HepG2 (cell line): ENCODE data around the gene F7. TPM values are rescaled to one million over a fixed set of nuclear protein-coding genes. Genes with fewer than 3 reads are reported as not detected.

Experiments
- ATAC-seq: fragments of 200-7000 bp; cut with Tn5 transposase; 3 replicates; pipeline ENCODE4 v1.9.1; 2020; ENCODE audit warnings: mild to moderate bottlenecking, moderate library complexity
- BruUV-seq: library from RNA; stranded (reverse); fragments of 400-500 nt; replicated peaks from 2 replicates; lab custom pipeline; 2021; lab: Mats Ljungman, UMichigan
- CTCF ChIA-PET: fragments of 300-600 bp; formaldehyde crosslinking; extraction: SDS; loops from one replicate; lab custom pipeline; 2021; ENCODE audit warnings: low total read pairs, inconsistent platforms, low intra/inter-chr PET ratio; lab: Yijun Ruan, JAX
- POLR2A ChIA-PET: fragments of 350-600 bp; sonication (Branson Sonifier 250); formaldehyde crosslinking; loops from one replicate; lab custom pipeline; 2020; ENCODE audit warnings: antibody characterized with exemption, inconsistent platforms; lab: Yijun Ruan, JAX
- DNase-seq: peaks from one replicate; pipeline ENCODE4 v3.0.0-alpha.2; 2015; ENCODE audit warnings: low spot score
- FAIRE-seq: peaks from 3 replicates; lab custom pipeline; 2011; peaks lifted over from hg19 to GRCh38; lab: Jason Lieb, UNC
- H2AFZ ChIP-seq: one replicate; pipeline ENCODE4 v1.6.1; 2011; ENCODE audit warnings: low read length, inconsistent platforms
- H3K27ac ChIP-seq: fragments of 300-600 bp; 3 replicates; pipeline ENCODE4 v1.8.0; 2011; ENCODE audit warnings: mixed run types, mild to moderate bottlenecking, mixed read lengths, low read length, inconsistent platforms; ENCODE audit not compliant: insufficient read depth; ENCODE audit errors: extremely low read length
- H3K27me3 ChIP-seq, 2 experiments: fragments of 200-600 bp in 1 of 2; 2 replicates in 1 of 2; 3 replicates in 1 of 2; pipeline versions ENCODE4 v1.6.0 to v1.8.0; 2011; ENCODE audit warnings: low read length in 2 of 2, mild to moderate bottlenecking in 2 of 2, moderate library complexity in 2 of 2, inconsistent platforms in 1 of 2; ENCODE audit not compliant: insufficient read depth in 2 of 2, control insufficient read depth in 1 of 2
- H3K36me3 ChIP-seq, 2 experiments: fragments of 200-600 bp in 1 of 2; replicated peaks in 1 of 2; 2 replicates in 1 of 2; 3 replicates in 1 of 2; pipeline versions ENCODE4 v1.5.1 to v1.8.0; 2011; ENCODE audit warnings: low read length in 2 of 2, inconsistent platforms in 1 of 2; ENCODE audit not compliant: insufficient read depth in 2 of 2, control insufficient read depth in 1 of 2
- H3K4me1 ChIP-seq: 2 replicates; pipeline ENCODE4 v1.5.1; 2012; ENCODE audit warnings: low read length, inconsistent platforms; ENCODE audit not compliant: insufficient read depth
- H3K4me2 ChIP-seq: 2 replicates; pipeline ENCODE4 v1.6.0; 2011; ENCODE audit warnings: low read depth, low read length, inconsistent platforms
- H3K4me3 ChIP-seq, 3 experiments: fragments of 200-600 bp in 1 of 3; sonication (generic), shearing (Covaris generic) in 1 of 3; replicated peaks in 1 of 3; 2 replicates each; pipeline ENCODE4 v1.5.1; 2011 to 2016; ENCODE audit warnings: low read length in 3 of 3, inconsistent platforms in 2 of 3, low read depth in 2 of 3, mild to moderate bottlenecking in 2 of 3, control low read depth in 1 of 3, mixed read lengths in 1 of 3; ENCODE audit not compliant: insufficient read depth in 1 of 3
- H3K79me2 ChIP-seq: one replicate; pipeline ENCODE4 v1.6.1; 2011; ENCODE audit warnings: low read length, inconsistent platforms; ENCODE audit not compliant: insufficient read depth
- H3K9ac ChIP-seq: 2 replicates; pipeline ENCODE4 v1.6.0; 2011; ENCODE audit warnings: mild to moderate bottlenecking, low read depth, low read length, inconsistent platforms; ENCODE audit not compliant: insufficient read depth
- H3K9me3 ChIP-seq: 2 replicates; pipeline ENCODE4 v1.5.1; 2012; ENCODE audit warnings: mild to moderate bottlenecking, low read length
- H4K20me1 ChIP-seq: 2 replicates; pipeline ENCODE4 v1.6.0; 2011; ENCODE audit warnings: inconsistent platforms, mild to moderate bottlenecking, low read length, moderate library complexity; ENCODE audit not compliant: insufficient read depth
- ATM ChIP-seq: fragments of 450-650 bp; IDR thresholded peaks from 2 replicates; pipeline ENCODE4 v1.7.1; 2017; ENCODE audit warnings: mild to moderate bottlenecking, borderline replicate concordance
- CEBPG ChIP-seq: IDR thresholded peaks from 2 replicates; pipeline ENCODE4 v1.6.1; 2016
- ELF1 ChIP-seq: sonication (generic); formaldehyde crosslinking; IDR thresholded peaks from 2 replicates; pipeline ENCODE4 v1.4.0; 2020; ENCODE audit warnings: missing genetic modification reagents
- IKZF4 ChIP-seq: sonication (generic); formaldehyde crosslinking; IDR thresholded peaks from 2 replicates; pipeline ENCODE4 v1.5.1; 2020; ENCODE audit warnings: borderline replicate concordance, mild to moderate bottlenecking, low read depth, missing genetic modification reagents; ENCODE audit errors: not compliant biosample characterization
- ISX ChIP-seq: sonication (generic); formaldehyde crosslinking; conservative IDR thresholded peaks from 2 replicates; pipeline ENCODE4 v1.5.0; 2020; ENCODE audit warnings: missing genetic modification reagents
- TBL1XR1 ChIP-seq: fragments of 150-350 bp; IDR thresholded peaks from 2 replicates; pipeline ENCODE4 v1.6.1; 2014; ENCODE audit warnings: borderline replicate concordance, low read length; ENCODE audit not compliant: partially characterized antibody
- ZBTB37 ChIP-seq: sonication (generic); formaldehyde crosslinking; IDR thresholded peaks from 2 replicates; pipeline ENCODE4 v1.4.0; 2020; ENCODE audit warnings: mild to moderate bottlenecking, missing genetic modification reagents
- ZBTB38 ChIP-seq: sonication (generic); formaldehyde crosslinking; IDR thresholded peaks from 2 replicates; pipeline ENCODE4 v1.5.1; 2020; ENCODE audit warnings: mild to moderate bottlenecking, missing genetic modification reagents
- ZNF468 ChIP-seq: sonication (generic); formaldehyde crosslinking; IDR thresholded peaks from 2 replicates; pipeline ENCODE4 v1.8.0; 2022; ENCODE audit warnings: mild to moderate bottlenecking, moderate library complexity, missing genetic modification reagents
- ZNF629 ChIP-seq: sonication (generic); formaldehyde crosslinking; conservative IDR thresholded peaks from 2 replicates; pipeline ENCODE4 v1.5.0; 2020; ENCODE audit warnings: missing genetic modification reagents
- ZNF792 ChIP-seq: IDR thresholded peaks from 2 replicates; pipeline ENCODE4 v1.6.1; 2016
- ZSCAN31 ChIP-seq: sonication (generic); formaldehyde crosslinking; IDR thresholded peaks from 2 replicates; pipeline ENCODE4 v1.5.0; 2020; ENCODE audit warnings: low read depth, mild to moderate bottlenecking, missing genetic modification reagents
- WGBS: methylation state at CpG from one replicate; pipeline ENCODE4 v1.1.6; 2017; ENCODE audit warnings: low lambda C conversion rate; 5-methylcytosine and 5-hydroxymethylcytosine counted together
- in situ Hi-C: cut with HindIII; loops from 2 replicates; pipeline ENCODE4 v1.10.0; 2017; ENCODE audit warnings: low pct_unique_long_range_greater_than_20kb; ENCODE audit not compliant: extremely low pct_ligation_motif_present
- intact Hi-C: fragments of 100-400 bp; cut with micrococcal nuclease; formaldehyde crosslinking; loops from one replicate; pipeline ENCODE4 v1.10.0; 2022; ENCODE audit not compliant: unreplicated experiment
- polyA plus RNA-seq, 8 experiments: library from polyadenylated mRNA; depleted of rRNA in 3 of 8; stranded (reverse) in 7 of 8; unstranded in 1 of 8; fragments of >200 nt; fragmentation: Illumina TruSeq in 4 of 8; extraction: Trizol in 4 of 8; gene quantifications; 2 replicates each; pipeline versions ENCODE4 v1.2.1 to v1.2.3, GENCODE V29; 2011 to 2016; ENCODE audit warnings: low read depth in 4 of 8, missing spikeins in 1 of 8, mixed read lengths in 1 of 8; ENCODE audit not compliant: insufficient read depth in 1 of 8
- total RNA-seq, 5 experiments: library from RNA; depleted of rRNA; stranded (reverse); fragments of >200 nt; fragmentation: Illumina TruSeq; extraction: Trizol; gene quantifications; 2 replicates each; pipeline ENCODE4 v1.2.3, GENCODE V29; 2016; ENCODE audit warnings: low read depth in 1 of 5
- TF ChIP-seq, protein P1 (sequence below): sonication (generic); formaldehyde crosslinking; IDR thresholded peaks from 2 replicates; pipeline ENCODE4 v1.5.0; 2020; ENCODE audit warnings: mild to moderate bottlenecking, missing genetic modification reagents
- TF ChIP-seq, protein P2 (sequence below): sonication (generic); formaldehyde crosslinking; IDR thresholded peaks from 2 replicates; pipeline ENCODE4 v1.5.1; 2020; ENCODE audit warnings: mild to moderate bottlenecking, missing genetic modification reagents, moderate library complexity
- TF ChIP-seq, protein P3 (sequence below): IDR thresholded peaks from 2 replicates; pipeline ENCODE4 v1.6.1; 2016; ENCODE audit warnings: low read depth, control low read depth

Gene F7
- total and polyA plus RNA-seq, 2 of the 13 experiments (the other 11 are each of a cell fraction or from before 2014, with no cell fraction given): 12.6 to 26.5 TPM

DNA sequence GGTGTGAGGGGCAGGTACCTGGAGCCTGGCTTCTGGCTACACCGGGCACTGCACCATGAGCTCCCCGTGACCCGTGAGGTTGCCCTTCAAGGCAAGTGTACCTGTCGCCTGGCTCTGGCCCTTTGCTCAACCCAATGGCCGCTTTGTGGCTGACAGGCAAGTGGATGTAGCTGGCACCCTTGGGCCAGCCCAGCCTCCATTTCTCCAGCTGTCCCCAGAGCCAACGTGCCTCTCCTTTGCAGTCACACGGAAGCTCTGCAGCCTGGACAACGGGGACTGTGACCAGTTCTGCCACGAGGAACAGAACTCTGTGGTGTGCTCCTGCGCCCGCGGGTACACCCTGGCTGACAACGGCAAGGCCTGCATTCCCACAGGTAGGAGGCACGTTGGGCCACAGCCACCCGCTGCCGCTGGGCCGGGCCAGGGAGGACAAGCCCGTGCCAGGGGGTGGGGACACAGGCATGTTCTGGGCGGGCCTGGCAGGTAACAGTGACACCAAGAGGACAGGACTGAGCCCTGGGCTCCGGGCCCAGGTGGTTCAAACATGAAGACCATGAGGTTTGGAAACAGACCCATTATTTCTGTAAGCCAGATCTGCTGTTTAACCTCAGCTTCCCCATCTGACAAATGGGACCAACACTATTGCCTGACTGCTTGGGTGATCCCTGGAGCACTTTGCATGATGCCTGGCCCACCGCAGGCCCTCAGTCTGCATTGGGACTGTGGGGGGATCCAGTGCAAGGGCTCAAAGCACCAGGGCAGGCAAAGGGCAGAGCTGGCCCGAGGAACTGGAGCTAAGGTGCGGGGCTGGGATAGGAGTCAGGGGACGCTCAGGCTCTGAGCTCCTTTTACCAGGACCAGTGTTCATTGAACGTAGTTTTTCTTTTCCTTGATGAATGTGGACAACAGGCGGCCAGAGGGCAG lies 35.3 kb downstream of the F7 start:
- Histone ChIP-seq H3K4me3 (no peak overlapping the region), H3K4me2 (no peak overlapping the region), H3K27ac (peak overlapping the region; percentile 15), H4K20me1 (no peaks in the 10 kb centered on the region), H3K9ac (no peak overlapping the region), H3K27me3 (no peaks in the 10 kb centered on the region), H3K4me1 (peaks cover 49% of the 10 kb centered on the region), H3K9me3 (no peaks in the 10 kb centered on the region), H3K79me2 (no peaks in the 10 kb centered on the region), H2AFZ (no peak overlapping the region), H3K36me3 (peaks cover 11 to 39% of the 10 kb centered on the region in 2 experiments; a peak in 4 of 5 replicates)
- no peak for ATAC-seq
- 95% methylated on average over 14 of the region's 26 CpGs for WGBS
- BruUV-seq: no TSS peak
- no peak for DNase-seq
- in situ Hi-C loops (no loop called here), intact Hi-C loops (no loop called here)
- no peak for FAIRE-seq
- ChIA-PET CTCF (no interaction called here), POLR2A (interaction anchor here (0.8 to 2.0 kb wide), 3 partner anchors 9 to 18 kb away, joined by 4 to 10 read pairs (median 5); partner anchors contain the start of gene F10)
- TF ChIP-seq ELF1 (no peak), ZNF792 (CRISPR knock-in tag) (no peak), ISX (CRISPR knock-in tag) (no peak), CEBPG (CRISPR knock-in tag) (no peak), ATM (no peak), IKZF4 (CRISPR knock-in tag) (no peak), ZBTB37 (CRISPR knock-in tag) (no peak), TBL1XR1 (no peak), ZSCAN31 (no peak), ZBTB38 (peak; percentile 39; the same call in 1 of the 2 replicates), ZNF468 (CRISPR knock-in tag) (0 out of 2 replicates have a peak, but pooled peaks have one; percentile 71), ZNF629 (CRISPR knock-in tag) (peak; percentile 90)
- TF ChIP-seq, protein P1, sequence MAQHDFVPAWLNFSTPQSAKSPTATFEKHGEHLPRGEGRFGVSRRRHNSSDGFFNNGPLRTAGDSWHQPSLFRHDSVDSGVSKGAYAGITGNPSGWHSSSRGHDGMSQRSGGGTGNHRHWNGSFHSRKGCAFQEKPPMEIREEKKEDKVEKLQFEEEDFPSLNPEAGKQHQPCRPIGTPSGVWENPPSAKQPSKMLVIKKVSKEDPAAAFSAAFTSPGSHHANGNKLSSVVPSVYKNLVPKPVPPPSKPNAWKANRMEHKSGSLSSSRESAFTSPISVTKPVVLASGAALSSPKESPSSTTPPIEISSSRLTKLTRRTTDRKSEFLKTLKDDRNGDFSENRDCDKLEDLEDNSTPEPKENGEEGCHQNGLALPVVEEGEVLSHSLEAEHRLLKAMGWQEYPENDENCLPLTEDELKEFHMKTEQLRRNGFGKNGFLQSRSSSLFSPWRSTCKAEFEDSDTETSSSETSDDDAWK (CRISPR knock-in tag): no peak
- TF ChIP-seq, protein P2, sequence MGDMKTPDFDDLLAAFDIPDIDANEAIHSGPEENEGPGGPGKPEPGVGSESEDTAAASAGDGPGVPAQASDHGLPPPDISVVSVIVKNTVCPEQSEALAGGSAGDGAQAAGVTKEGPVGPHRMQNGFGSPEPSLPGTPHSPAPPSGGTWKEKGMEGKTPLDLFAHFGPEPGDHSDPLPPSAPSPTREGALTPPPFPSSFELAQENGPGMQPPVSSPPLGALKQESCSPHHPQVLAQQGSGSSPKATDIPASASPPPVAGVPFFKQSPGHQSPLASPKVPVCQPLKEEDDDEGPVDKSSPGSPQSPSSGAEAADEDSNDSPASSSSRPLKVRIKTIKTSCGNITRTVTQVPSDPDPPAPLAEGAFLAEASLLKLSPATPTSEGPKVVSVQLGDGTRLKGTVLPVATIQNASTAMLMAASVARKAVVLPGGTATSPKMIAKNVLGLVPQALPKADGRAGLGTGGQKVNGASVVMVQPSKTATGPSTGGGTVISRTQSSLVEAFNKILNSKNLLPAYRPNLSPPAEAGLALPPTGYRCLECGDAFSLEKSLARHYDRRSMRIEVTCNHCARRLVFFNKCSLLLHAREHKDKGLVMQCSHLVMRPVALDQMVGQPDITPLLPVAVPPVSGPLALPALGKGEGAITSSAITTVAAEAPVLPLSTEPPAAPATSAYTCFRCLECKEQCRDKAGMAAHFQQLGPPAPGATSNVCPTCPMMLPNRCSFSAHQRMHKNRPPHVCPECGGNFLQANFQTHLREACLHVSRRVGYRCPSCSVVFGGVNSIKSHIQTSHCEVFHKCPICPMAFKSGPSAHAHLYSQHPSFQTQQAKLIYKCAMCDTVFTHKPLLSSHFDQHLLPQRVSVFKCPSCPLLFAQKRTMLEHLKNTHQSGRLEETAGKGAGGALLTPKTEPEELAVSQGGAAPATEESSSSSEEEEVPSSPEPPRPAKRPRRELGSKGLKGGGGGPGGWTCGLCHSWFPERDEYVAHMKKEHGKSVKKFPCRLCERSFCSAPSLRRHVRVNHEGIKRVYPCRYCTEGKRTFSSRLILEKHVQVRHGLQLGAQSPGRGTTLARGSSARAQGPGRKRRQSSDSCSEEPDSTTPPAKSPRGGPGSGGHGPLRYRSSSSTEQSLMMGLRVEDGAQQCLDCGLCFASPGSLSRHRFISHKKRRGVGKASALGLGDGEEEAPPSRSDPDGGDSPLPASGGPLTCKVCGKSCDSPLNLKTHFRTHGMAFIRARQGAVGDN (CRISPR knock-in tag): peak; percentile 65; the same call in 1 of the 2 replicates
- TF ChIP-seq, protein P3, sequence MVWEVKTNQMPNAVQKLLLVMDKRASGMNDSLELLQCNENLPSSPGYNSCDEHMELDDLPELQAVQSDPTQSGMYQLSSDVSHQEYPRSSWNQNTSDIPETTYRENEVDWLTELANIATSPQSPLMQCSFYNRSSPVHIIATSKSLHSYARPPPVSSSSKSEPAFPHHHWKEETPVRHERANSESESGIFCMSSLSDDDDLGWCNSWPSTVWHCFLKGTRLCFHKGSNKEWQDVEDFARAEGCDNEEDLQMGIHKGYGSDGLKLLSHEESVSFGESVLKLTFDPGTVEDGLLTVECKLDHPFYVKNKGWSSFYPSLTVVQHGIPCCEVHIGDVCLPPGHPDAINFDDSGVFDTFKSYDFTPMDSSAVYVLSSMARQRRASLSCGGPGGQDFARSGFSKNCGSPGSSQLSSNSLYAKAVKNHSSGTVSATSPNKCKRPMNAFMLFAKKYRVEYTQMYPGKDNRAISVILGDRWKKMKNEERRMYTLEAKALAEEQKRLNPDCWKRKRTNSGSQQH (CRISPR knock-in tag): no peak
